ENCODE data around the gene C5.

C5 gene

DNA sequence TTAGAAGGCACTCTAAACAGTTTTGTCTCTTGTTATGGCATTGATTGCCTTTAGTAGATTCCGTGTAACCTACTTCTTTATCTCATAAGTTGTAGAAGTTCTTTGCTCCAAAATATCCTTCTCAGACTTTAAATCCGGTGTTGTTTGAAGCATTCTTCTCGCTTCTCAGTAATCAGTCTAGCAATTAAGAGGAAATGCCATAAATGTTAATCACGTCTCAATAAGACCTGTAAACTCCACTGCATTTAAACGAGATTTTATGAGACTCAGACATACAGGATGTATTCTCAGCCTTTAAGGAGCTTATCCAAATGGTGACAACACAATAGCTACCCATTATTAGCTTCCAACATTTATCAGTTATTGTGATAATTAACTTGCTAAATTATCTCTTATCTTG is 7.7 kb upstream of the C5 start:
- DNase-seq (ENCODE audit: low read depth in 1 of 2, low spot score in 1 of 2), result no peak
- TF ChIP-seq SPI1 (IDR thresholded peaks at IDR 0.05; ENCODE audit: borderline replicate concordance, low read depth) (no peak), POLR2AphosphoS5 (IDR thresholded peaks at IDR 0.05; ENCODE audit: low read depth) (no peak), GABPA (IDR thresholded peaks at IDR 0.05; ENCODE audit: low read depth) (no peak)
- TF ChIP-seq, protein P1, sequence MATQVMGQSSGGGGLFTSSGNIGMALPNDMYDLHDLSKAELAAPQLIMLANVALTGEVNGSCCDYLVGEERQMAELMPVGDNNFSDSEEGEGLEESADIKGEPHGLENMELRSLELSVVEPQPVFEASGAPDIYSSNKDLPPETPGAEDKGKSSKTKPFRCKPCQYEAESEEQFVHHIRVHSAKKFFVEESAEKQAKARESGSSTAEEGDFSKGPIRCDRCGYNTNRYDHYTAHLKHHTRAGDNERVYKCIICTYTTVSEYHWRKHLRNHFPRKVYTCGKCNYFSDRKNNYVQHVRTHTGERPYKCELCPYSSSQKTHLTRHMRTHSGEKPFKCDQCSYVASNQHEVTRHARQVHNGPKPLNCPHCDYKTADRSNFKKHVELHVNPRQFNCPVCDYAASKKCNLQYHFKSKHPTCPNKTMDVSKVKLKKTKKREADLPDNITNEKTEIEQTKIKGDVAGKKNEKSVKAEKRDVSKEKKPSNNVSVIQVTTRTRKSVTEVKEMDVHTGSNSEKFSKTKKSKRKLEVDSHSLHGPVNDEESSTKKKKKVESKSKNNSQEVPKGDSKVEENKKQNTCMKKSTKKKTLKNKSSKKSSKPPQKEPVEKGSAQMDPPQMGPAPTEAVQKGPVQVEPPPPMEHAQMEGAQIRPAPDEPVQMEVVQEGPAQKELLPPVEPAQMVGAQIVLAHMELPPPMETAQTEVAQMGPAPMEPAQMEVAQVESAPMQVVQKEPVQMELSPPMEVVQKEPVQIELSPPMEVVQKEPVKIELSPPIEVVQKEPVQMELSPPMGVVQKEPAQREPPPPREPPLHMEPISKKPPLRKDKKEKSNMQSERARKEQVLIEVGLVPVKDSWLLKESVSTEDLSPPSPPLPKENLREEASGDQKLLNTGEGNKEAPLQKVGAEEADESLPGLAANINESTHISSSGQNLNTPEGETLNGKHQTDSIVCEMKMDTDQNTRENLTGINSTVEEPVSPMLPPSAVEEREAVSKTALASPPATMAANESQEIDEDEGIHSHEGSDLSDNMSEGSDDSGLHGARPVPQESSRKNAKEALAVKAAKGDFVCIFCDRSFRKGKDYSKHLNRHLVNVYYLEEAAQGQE (IDR thresholded peaks at IDR 0.05; ENCODE audit: insufficient replicate concordance, low read depth), result no peak
- TF ChIP-seq, protein P2, sequence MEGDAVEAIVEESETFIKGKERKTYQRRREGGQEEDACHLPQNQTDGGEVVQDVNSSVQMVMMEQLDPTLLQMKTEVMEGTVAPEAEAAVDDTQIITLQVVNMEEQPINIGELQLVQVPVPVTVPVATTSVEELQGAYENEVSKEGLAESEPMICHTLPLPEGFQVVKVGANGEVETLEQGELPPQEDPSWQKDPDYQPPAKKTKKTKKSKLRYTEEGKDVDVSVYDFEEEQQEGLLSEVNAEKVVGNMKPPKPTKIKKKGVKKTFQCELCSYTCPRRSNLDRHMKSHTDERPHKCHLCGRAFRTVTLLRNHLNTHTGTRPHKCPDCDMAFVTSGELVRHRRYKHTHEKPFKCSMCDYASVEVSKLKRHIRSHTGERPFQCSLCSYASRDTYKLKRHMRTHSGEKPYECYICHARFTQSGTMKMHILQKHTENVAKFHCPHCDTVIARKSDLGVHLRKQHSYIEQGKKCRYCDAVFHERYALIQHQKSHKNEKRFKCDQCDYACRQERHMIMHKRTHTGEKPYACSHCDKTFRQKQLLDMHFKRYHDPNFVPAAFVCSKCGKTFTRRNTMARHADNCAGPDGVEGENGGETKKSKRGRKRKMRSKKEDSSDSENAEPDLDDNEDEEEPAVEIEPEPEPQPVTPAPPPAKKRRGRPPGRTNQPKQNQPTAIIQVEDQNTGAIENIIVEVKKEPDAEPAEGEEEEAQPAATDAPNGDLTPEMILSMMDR (IDR thresholded peaks at IDR 0.05; ENCODE audit: insufficient read depth, low read length), result no peak
- no peaks in the 10 kb centered on the region for H3K27me3 ChIP-seq (ENCODE audit: insufficient read depth, poor library complexity, severe bottlenecking)

DNA sequence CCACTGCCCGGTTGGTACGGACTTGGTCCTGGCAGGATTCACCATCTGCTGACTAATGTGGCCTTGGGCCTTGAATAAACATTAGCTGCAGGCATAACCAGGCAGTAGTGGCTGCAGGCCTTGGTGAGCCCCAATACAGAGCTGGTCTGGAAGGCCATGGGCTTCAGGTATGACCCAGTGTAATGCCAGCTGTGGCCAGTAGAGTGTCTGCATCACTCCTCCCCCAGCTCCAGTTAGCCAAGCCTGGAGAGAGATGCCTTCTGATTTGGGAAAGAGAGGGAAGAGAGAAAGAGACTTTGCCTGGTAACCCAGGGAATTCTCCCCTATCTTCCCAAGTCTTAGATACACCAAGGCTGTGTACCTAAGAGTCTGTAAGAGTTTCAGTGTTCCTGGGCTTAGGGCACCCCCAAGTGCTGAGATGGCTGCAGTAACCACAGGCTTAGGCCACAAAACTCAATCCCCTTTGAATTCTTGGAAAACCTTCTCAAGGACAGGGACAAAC is 5.6 kb upstream of the C5 start:
- Histone ChIP-seq H3K27me3 (ENCODE audit: insufficient read depth, poor library complexity, severe bottlenecking) (no peaks in the 10 kb centered on the region), H3K4me3 (replicated peaks; ENCODE audit: insufficient read depth, low read length) (no peak overlapping the region), H3K27ac (replicated peaks) (no peak overlapping the region)
- DNase-seq (ENCODE audit: low read depth in 1 of 2, low spot score in 1 of 2), result no peak
- TF ChIP-seq POLR2AphosphoS5 (IDR thresholded peaks at IDR 0.05; ENCODE audit: low read depth), result no peak
- TF ChIP-seq, protein P1 (IDR thresholded peaks at IDR 0.05; ENCODE audit: insufficient replicate concordance, low read depth), result no peak
- no peak for TF ChIP-seq SPI1 (IDR thresholded peaks at IDR 0.05; ENCODE audit: borderline replicate concordance, low read depth)
- TF ChIP-seq, protein P2 (IDR thresholded peaks at IDR 0.05; ENCODE audit: insufficient read depth, low read length), result no peak
- TF ChIP-seq GABPA (IDR thresholded peaks at IDR 0.05; ENCODE audit: low read depth), result no peak

More for the DNA sequence above, 7.7 kb upstream of the C5 start:
- no peak overlapping the region for H3K4me3 ChIP-seq (replicated peaks; ENCODE audit: insufficient read depth, low read length)
- no peak overlapping the region for H3K27ac ChIP-seq (replicated peaks)

GRCh38 chr9:121053544-121053943 is 3.5 kb upstream of the C5 start:
- H3K27ac ChIP-seq (replicated peaks), result no peak overlapping the region
- no peaks in the 10 kb centered on the region for H3K27me3 ChIP-seq (ENCODE audit: insufficient read depth, poor library complexity, severe bottlenecking)
- H3K4me3 ChIP-seq (replicated peaks; ENCODE audit: insufficient read depth, low read length), result no peak overlapping the region
- DNase-seq (ENCODE audit: low read depth in 1 of 2, low spot score in 1 of 2), result no peak
- TF ChIP-seq SPI1 (IDR thresholded peaks at IDR 0.05; ENCODE audit: borderline replicate concordance, low read depth) (no peak), GABPA (IDR thresholded peaks at IDR 0.05; ENCODE audit: low read depth) (no peak)
- TF ChIP-seq, protein P2 (IDR thresholded peaks at IDR 0.05; ENCODE audit: insufficient read depth, low read length), result no peak

GRCh38 chr9:121048618-121049017 is 1.5 kb downstream of the C5 start:
- H3K4me3 ChIP-seq (replicated peaks; ENCODE audit: insufficient read depth, low read length), result no peak overlapping the region
- no peak for DNase-seq (ENCODE audit: low read depth in 1 of 2, low spot score in 1 of 2)
- TF ChIP-seq, protein P1 (IDR thresholded peaks at IDR 0.05; ENCODE audit: insufficient replicate concordance, low read depth), result no peak
- TF ChIP-seq SPI1 (IDR thresholded peaks at IDR 0.05; ENCODE audit: borderline replicate concordance, low read depth) (no peak), POLR2AphosphoS5 (IDR thresholded peaks at IDR 0.05; ENCODE audit: low read depth) (no peak), GABPA (IDR thresholded peaks at IDR 0.05; ENCODE audit: low read depth) (no peak)
- TF ChIP-seq, protein P2 (IDR thresholded peaks at IDR 0.05; ENCODE audit: insufficient read depth, low read length), result no peak
- no peak overlapping the region for H3K27ac ChIP-seq (replicated peaks)
- H3K27me3 ChIP-seq (ENCODE audit: insufficient read depth, poor library complexity, severe bottlenecking), result no peaks in the 10 kb centered on the region
